ENCODE results near the gene IER5L.

DNA sequence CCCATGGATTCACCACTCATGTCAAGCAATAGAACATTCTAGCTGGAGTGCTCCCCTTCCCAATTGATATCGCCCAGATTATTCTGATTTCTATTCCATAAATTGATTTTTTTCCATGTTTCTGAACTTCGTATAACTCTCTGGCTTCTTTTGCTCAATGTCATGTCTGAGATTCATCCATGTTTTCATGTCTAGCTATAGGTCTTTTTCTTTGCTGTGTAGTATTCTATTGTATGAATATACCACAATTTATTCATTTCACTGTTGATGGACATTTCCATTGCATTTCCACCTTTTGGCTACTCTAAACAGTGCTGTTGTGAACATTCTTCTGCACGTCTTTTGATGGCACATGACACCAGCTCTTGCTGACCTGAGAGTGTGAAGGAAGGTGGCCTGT lies 47.3 kb downstream of the IER5L start:
- TF ChIP-seq, protein P1, sequence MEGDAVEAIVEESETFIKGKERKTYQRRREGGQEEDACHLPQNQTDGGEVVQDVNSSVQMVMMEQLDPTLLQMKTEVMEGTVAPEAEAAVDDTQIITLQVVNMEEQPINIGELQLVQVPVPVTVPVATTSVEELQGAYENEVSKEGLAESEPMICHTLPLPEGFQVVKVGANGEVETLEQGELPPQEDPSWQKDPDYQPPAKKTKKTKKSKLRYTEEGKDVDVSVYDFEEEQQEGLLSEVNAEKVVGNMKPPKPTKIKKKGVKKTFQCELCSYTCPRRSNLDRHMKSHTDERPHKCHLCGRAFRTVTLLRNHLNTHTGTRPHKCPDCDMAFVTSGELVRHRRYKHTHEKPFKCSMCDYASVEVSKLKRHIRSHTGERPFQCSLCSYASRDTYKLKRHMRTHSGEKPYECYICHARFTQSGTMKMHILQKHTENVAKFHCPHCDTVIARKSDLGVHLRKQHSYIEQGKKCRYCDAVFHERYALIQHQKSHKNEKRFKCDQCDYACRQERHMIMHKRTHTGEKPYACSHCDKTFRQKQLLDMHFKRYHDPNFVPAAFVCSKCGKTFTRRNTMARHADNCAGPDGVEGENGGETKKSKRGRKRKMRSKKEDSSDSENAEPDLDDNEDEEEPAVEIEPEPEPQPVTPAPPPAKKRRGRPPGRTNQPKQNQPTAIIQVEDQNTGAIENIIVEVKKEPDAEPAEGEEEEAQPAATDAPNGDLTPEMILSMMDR (IDR thresholded peaks at IDR 0.05 in 8 of 11, conservative IDR thresholded peaks at IDR 0.05 in 3 of 11): no peak
- TF ChIP-seq POLR2A (IDR thresholded peaks at IDR 0.05): no peak
